Stimulated activated CD8-positive, alpha-beta memory T cell treated with anti-CD3 and anti-CD28 coated beads, Interleukin-2, amount 100 ng/mL, for 1 hour (primary cell): ENCODE data around the gene AGAP1.
"Not testable (repeated sequence)": the region's sequence is repeated elsewhere in the genome, so short reads cannot be mapped to it uniquely, and the experiment has no call there.

Experiments used
- DNase-seq, 2 donors: peaks; one replicate each; pipeline ENCODE4 v3.0.0-alpha.2; 2020; ENCODE audit warnings: low read depth in 2 of 2

The AGAP1 gene

GRCh38 chr2:235940330-235940729 lies 446.5 kb downstream of the AGAP1 start:
- DNase-seq, result no peak

GRCh38 chr2:235944591-235944990 lies 450.7 kb downstream of the AGAP1 start:
- no peak for DNase-seq

GRCh38 chr2:235945608-235946140 lies 451.8 kb downstream of the AGAP1 start:
- DNase-seq, result no peak

- DNase-seq, result no peak
Observed at GRCh38 chr2:235946590-235946989, 452.7 kb downstream of the AGAP1 start.

GRCh38 chr2:235947055-235947454 lies 453.2 kb downstream of the AGAP1 start:
- not testable (repeated sequence) for DNase-seq

- no peak for DNase-seq
Observed at GRCh38 chr2:235949567-235950472, 456.0 kb downstream of the AGAP1 start.

- DNase-seq, result no peak
Observed at GRCh38 chr2:235950473-235950809, 456.6 kb downstream of the AGAP1 start.

- DNase-seq, result no peak
Observed at GRCh38 chr2:235951493-235951892, 457.6 kb downstream of the AGAP1 start.

GRCh38 chr2:235951982-235952381 lies 458.1 kb downstream of the AGAP1 start:
- DNase-seq, result no peak

- DNase-seq, result no peak
Observed at GRCh38 chr2:235952714-235953113, 458.9 kb downstream of the AGAP1 start.

- no peak for DNase-seq
Observed at GRCh38 chr2:235954281-235954680, 460.4 kb downstream of the AGAP1 start.

GRCh38 chr2:235954888-235955480 lies 461.1 kb downstream of the AGAP1 start:
- no peak for DNase-seq

- DNase-seq, result no peak
Observed at GRCh38 chr2:235955664-235956063, 461.8 kb downstream of the AGAP1 start.

GRCh38 chr2:235956281-235956970 lies 462.6 kb downstream of the AGAP1 start:
- no peak for DNase-seq

- DNase-seq, result no peak
Observed at GRCh38 chr2:235957251-235957650, 463.4 kb downstream of the AGAP1 start.

GRCh38 chr2:235958221-235958930 lies 464.5 kb downstream of the AGAP1 start:
- no peak for DNase-seq

- no peak for DNase-seq
Observed at GRCh38 chr2:235958931-235959410, 465.1 kb downstream of the AGAP1 start.

GRCh38 chr2:235960011-235960715 lies 466.3 kb downstream of the AGAP1 start:
- no peak for DNase-seq

- no peak for DNase-seq
Observed at GRCh38 chr2:235960716-235961640, 467.1 kb downstream of the AGAP1 start.

- no peak for DNase-seq
Observed at GRCh38 chr2:235961711-235962110, 467.9 kb downstream of the AGAP1 start.
